Measurements from ENCODE around the gene TREH.

The TREH gene

DNA sequence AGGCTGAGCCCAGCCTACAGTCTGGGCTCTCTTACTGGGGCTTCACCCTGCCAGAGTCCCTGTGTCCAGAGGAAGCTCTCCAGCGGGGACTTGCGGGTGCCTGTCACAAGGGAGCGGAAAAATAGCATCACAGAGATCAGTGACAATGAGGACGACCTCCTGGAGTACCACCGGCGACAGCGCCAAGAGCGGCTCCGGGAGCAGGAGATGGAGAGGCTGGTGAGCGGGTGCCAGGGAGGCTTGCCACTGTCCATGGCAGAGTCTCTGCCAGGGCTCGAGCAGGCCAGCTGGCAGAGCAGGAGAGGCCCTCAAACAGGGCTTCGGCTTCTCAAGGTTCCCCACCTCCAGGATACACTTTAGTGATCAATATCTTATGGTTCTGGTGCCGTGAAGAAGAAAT lies 51.0 kb downstream of the TREH start:
- H3K4me3 ChIP-seq (replicated peaks; ENCODE audit: low read depth, low read length), result no peak overlapping the region
- no peak for DNase-seq (ENCODE audit: extremely low read depth, low read depth)
- no peak for TF ChIP-seq CTCF (IDR thresholded peaks at IDR 0.05; ENCODE audit: low read depth, low read length, missing control alignments)

DNA sequence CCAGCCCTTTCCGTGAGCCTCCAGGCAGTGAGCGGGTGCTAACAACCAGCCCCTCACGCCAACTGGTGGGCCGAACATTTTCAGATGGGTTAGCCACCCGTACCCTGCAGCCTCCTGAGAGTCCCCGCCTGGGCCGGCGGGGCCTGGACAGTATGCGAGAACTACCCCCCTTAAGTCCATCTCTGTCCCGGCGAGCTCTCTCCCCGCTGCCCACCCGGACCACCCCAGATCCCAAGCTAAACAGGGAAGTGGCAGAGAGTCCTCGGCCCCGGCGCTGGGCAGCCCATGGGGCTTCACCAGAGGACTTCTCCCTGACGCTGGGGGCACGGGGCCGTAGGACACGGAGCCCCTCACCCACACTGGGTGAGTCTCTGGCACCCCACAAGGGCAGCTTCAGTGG lies 51.4 kb downstream of the TREH start:
- DNase-seq (ENCODE audit: extremely low read depth, low read depth), result no peak
- no peak for TF ChIP-seq CTCF (IDR thresholded peaks at IDR 0.05; ENCODE audit: low read depth, low read length, missing control alignments)
- no peak overlapping the region for H3K4me3 ChIP-seq (replicated peaks; ENCODE audit: low read depth, low read length)

DNA sequence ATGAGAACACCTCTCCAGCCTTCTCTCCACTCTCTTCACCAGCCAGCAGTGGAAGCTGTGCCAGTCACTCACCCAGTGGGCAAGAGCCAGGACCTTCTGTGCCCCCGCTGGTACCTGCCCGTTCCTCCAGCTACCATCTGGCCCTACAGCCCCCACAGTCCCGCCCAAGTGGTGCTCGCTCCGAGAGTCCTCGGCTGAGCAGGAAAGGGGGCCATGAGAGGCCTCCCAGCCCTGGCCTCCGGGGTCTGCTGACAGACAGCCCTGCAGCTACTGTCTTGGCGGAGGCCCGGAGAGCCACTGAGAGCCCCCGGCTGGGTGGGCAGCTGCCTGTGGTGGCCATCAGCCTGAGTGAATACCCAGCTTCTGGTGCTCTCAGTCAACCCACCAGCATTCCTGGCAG lies 51.9 kb downstream of the TREH start:
- no peak overlapping the region for H3K4me3 ChIP-seq (replicated peaks; ENCODE audit: low read depth, low read length)
- no peak for DNase-seq (ENCODE audit: extremely low read depth, low read depth)
- no peak for TF ChIP-seq CTCF (IDR thresholded peaks at IDR 0.05; ENCODE audit: low read depth, low read length, missing control alignments)

GRCh38 chr11:118625976-118626375 lies 53.5 kb downstream of the TREH start:
- no peak for DNase-seq (ENCODE audit: extremely low read depth, low read depth)
- TF ChIP-seq CTCF (IDR thresholded peaks at IDR 0.05; ENCODE audit: low read depth, low read length, missing control alignments), result no peak
- H3K4me3 ChIP-seq (replicated peaks; ENCODE audit: low read depth, low read length), result no peak overlapping the region

- no peak for TF ChIP-seq CTCF (IDR thresholded peaks at IDR 0.05; ENCODE audit: low read depth, low read length, missing control alignments)
- H3K4me3 ChIP-seq (replicated peaks; ENCODE audit: low read depth, low read length), result no peak overlapping the region
- no peak for DNase-seq (ENCODE audit: extremely low read depth, low read depth)
Observed at GRCh38 chr11:118625036-118625690, 54.3 kb downstream of the TREH start.

DNA sequence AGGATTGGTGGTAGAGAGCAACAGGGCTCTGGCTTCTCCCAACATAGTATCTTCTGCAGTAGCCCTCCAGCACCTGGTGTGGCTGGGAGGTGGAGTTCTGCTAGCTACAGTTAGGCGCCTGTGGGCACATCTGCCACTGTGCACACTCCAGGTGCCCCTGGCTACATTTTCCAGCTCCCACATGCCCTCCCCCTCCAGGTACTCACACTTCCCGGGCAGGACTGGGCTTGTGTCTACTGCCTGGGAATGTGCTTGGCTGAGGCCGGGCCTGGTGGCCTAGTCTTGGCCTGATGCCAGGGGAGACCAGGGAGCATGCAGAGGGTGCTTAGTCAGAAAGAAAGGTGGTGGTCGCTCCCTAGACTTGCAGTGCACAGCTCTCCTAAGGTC lies 56.2 kb downstream of the TREH start:
- H3K4me3 ChIP-seq (replicated peaks; ENCODE audit: low read depth, low read length), result no peak overlapping the region
- no peak for DNase-seq (ENCODE audit: extremely low read depth, low read depth)
- TF ChIP-seq CTCF (IDR thresholded peaks at IDR 0.05; ENCODE audit: low read depth, low read length, missing control alignments), result no peak

Measured in HFF-Myc (cell line).